NCI-H128 (cell line): ENCODE data around the gene TAS2R1.

ENCODE experiments used
- DNase-seq: peaks from one replicate; lab custom pipeline; 2025; ENCODE audit not compliant: unreplicated experiment; lab: John Stamatoyannopoulos, UW

TAS2R1 gene

DNA sequence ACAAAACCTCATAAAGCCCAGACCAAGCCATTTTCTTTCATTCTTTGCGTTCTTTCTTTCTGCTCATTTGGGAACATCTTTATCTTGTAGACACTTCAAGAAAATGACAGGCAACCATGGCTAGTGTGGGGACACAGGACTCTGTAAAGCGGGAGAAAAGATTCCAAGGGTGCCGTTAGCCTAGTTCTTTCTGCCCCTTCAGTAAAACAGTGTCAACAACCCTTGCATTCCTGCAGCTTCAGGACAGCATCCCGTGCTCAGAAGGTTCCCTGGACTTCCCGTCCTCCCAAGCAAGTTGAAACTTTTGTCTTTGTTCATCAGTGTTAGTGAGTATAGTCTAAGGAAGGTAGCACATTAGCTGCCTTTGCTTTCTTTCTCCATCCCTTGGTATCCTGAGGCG is 41.9 kb downstream of the TAS2R1 start:
- no peak for DNase-seq

DNA sequence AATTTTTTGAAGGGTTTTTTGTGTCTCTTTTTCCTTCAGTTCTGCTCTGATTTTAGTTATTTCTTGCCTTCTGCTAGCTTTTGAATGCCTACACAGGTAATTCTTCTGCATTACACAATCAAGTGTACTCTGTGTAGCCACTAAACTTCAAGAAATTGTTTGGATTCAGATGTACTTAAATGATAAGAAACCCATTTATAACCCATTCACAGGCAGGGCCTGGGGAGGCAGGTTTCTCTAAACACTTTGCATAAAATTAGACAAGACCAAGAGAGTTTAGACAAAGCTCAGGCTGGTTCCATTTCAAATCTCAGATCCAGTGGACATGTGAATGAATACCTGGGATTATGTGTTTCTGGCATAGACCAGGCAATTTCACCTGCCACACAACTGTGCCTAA is 43.0 kb downstream of the TAS2R1 start:
- no peak for DNase-seq

DNA sequence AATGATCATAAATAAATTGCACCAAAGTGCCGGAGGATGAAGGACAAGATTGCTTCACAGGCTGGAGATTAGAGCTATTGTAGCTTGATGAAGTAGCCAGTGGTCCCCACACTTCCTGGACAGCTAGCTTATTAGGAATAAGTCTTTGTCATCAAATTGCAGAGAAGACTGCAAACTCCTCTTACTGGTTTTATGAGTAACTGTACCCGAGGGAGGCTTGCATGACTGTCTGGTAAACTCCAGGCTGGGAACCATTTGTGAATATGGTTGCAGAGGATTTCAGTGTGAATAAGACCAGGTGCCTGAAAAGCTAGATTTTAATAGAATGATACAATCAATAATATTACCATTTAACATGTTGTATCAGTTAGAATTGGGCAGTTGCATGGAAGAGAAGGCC is 47.7 kb downstream of the TAS2R1 start:
- DNase-seq = no peak
